Stomach smooth muscle (tissue), 2 donors: ENCODE measurements around the gene RASAL1.

Experiments used
- H3K27ac ChIP-seq: one replicate; pipeline ENCODE4 v1.7.0; 2013; ENCODE audit warnings: mild to moderate bottlenecking, low read length, inconsistent platforms
- H3K27me3 ChIP-seq, 2 donors: one replicate each; pipeline ENCODE4 v1.7.0; 2013; ENCODE audit warnings: low read length in 2 of 2; ENCODE audit not compliant: insufficient read depth in 2 of 2, control insufficient read depth in 1 of 2
- H3K36me3 ChIP-seq, 2 donors: one replicate each; pipeline ENCODE4 v1.7.0; 2013; ENCODE audit warnings: low read length in 2 of 2; ENCODE audit not compliant: control insufficient read depth in 2 of 2, insufficient read depth in 2 of 2
- H3K4me1 ChIP-seq: one replicate; pipeline ENCODE4 v1.7.0; 2013; ENCODE audit warnings: low read length; ENCODE audit not compliant: control insufficient read depth, insufficient read depth
- H3K4me3 ChIP-seq, 2 donors: one replicate each; pipeline ENCODE4 v1.7.0; 2013; ENCODE audit warnings: low read length in 2 of 2
- H3K9ac ChIP-seq, 2 donors: one replicate each; pipeline ENCODE4 v1.7.0; 2013; ENCODE audit warnings: low read length in 2 of 2, mild to moderate bottlenecking in 1 of 2
- H3K9me3 ChIP-seq, 2 donors: one replicate each; pipeline ENCODE4 v1.7.0; 2013; ENCODE audit warnings: low read length in 2 of 2; ENCODE audit not compliant: control insufficient read depth in 2 of 2
- donor health status: healthy.
- donor health status: Pancreatic carcinoma.

The RASAL1 gene, protein sequence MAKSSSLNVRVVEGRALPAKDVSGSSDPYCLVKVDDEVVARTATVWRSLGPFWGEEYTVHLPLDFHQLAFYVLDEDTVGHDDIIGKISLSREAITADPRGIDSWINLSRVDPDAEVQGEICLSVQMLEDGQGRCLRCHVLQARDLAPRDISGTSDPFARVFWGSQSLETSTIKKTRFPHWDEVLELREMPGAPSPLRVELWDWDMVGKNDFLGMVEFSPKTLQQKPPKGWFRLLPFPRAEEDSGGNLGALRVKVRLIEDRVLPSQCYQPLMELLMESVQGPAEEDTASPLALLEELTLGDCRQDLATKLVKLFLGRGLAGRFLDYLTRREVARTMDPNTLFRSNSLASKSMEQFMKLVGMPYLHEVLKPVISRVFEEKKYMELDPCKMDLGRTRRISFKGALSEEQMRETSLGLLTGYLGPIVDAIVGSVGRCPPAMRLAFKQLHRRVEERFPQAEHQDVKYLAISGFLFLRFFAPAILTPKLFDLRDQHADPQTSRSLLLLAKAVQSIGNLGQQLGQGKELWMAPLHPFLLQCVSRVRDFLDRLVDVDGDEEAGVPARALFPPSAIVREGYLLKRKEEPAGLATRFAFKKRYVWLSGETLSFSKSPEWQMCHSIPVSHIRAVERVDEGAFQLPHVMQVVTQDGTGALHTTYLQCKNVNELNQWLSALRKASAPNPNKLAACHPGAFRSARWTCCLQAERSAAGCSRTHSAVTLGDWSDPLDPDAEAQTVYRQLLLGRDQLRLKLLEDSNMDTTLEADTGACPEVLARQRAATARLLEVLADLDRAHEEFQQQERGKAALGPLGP

DNA sequence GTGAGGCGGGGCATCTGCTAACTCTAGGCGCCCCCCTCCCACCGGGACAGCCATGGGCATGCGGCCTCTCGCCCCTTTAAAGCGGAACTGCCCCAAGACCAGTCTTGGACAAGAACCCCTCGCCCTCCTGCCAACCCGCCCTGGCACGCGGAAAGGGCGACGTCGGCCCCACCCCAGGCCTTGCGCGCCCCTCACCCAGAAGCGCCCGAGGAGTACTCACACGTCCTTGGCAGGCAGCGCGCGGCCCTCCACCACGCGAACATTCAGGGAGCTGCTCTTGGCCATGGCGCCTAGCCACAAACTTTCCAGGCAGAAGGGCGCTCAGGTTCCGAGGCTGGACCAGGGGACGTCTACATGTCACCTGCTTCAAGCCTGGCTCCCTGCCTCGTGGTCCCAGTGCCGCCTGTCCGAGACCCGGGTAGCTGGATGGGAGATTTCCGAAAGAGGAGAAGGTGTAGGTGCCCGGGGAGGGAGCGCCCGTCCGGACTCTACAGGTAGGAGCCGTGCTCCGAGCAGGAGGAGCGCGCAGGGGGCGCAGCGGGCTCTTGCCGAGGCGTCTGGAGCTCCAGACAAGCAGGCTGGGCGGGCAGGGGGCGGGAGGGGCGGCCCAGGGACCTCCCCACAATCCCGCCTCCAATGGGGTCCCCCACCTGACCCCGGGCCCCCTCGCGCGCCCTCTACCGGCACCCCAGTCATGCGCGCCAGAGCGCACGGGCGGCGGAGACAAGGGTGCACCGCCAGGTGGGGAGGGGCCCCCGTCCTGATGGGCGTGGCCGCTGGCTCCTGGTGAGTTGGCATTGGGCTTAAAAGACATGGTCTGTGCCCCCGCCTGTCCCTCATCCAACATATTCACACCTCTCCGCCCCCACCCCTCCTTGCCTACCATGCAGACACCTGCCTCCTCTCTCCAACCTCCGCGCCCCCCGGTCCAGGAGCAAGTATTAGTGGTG lies at the start of gene RASAL1:
Gene RASAL1, minus strand, starts transcription at position 584 of the 950 bp plus-strand sequence. Its CDS starts 299 bp downstream, at position 285.
- Histone ChIP-seq H3K4me3 (no peak within 1 kb of the TSS), H3K9ac (no peak within 1 kb of the TSS), H3K27me3 (peaks cover 25 to 28% of the 10 kb centered on the region in 2 donors), H3K4me1 (no peaks in the 10 kb centered on the region), H3K9me3 (no peaks in the 10 kb centered on the region), H3K27ac (no peak within 1 kb of the TSS), H3K36me3 (no peaks in the 10 kb centered on the region)

DNA sequence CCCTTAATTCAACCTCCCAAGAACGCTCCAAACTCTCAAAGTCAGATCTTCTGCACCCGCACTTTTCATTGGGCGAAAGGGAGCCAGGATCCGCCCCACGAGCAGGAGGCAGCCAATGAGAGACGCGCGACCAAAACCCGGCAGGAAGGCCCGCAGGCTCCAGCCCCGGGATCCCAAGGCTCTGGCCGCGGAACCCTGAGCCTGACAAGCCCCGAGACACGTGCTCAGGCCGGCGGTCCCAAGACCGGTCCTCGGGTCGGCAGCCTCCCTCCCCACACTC lies 49.3 kb upstream of the RASAL1 start:
- peak overlapping the region; percentile 88 to 91 for H3K4me3 ChIP-seq
- H3K27ac ChIP-seq, result peak overlapping the region; percentile 90
- H3K4me1 ChIP-seq, result peaks cover 27% of the 10 kb centered on the region
- peak overlapping the region; percentile 95 to 96 for H3K9ac ChIP-seq
- H3K36me3 ChIP-seq, result peaks cover 11 to 14% of the 10 kb centered on the region in 2 donors
- H3K9me3 ChIP-seq, result no peaks in the 10 kb centered on the region
- H3K27me3 ChIP-seq, result no peaks in the 10 kb centered on the region

DNA sequence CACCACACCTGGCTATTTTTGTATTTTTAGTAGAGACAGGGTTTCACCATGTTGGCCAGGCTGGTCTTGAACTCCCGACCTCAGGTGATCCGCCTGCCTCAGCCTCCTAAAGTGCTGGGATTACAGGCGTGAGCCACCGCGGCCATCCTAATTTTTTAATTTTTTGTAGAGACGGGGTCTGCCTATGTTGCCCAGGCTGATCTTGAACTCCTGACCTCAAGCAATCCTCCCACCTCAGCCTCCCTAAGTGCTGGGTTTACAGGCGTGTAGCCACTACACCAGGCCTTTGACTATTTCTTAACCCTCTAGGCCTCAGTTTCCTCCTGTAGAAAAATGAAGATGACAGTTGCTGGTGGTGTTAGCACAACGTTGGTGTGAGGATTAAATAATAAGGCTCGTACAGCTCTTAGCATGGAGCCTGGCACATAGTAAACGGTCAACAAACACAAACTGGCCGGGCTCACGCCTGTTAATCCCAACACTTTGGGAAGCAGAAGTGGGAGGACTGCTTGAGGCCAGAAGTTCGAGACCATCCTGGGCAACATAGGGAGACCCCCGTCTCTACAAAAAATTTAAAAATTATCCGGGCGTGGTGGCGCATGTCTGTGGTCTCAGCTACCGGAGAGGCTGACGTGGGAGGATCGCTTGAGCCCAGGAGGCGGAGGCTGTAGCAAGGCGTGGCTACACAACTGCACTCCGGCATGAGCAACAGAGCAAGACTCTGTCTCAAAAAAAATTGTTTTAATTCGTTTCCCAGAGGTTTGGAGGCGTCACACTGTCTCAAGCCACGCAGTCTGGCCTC lies 48.7 kb upstream of the RASAL1 start:
- H3K36me3 ChIP-seq, result peaks cover 16 to 18% of the 10 kb centered on the region in 2 donors
- peak overlapping the region; percentile 88 to 91 for H3K4me3 ChIP-seq
- no peaks in the 10 kb centered on the region for H3K27me3 ChIP-seq
- no peaks in the 10 kb centered on the region for H3K9me3 ChIP-seq
- peak overlapping the region; percentile 90 for H3K27ac ChIP-seq
- H3K4me1 ChIP-seq, result peaks cover 27% of the 10 kb centered on the region
- peak overlapping the region; percentile 95 to 96 for H3K9ac ChIP-seq

DNA sequence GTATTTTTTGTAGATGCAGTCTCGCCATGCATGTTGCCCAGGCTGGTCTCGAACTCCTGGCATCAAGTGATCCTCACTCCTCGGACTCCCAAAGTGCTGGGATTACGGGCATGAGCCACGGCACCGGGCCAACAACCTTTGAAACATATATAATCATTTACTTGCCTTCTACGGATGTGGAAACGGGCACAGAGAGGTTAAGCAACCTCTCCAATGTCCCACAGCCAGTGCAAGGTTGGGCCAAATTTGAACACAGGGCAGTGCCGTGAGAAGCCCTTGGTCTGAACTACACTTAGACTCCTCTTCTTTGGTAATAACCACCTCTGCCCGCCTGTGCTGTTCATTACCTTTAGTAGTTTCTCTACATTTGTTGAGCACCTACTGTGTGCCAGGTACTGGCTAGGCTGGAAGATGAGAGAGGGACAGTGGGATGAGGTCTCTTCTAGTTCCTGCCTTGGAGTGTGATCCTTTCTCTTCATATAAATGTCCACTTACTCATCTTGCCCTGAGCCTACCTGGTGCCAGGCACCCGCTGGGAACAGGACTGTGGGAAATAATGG lies 47.5 kb upstream of the RASAL1 start:
- Histone ChIP-seq H3K36me3 (peaks cover 27% of the 10 kb centered on the region in 2 donors), H3K4me1 (peaks cover 27% of the 10 kb centered on the region), H3K9ac (no peak overlapping the region), H3K4me3 (no peak overlapping the region), H3K27ac (no peak overlapping the region), H3K27me3 (no peaks in the 10 kb centered on the region), H3K9me3 (no peaks in the 10 kb centered on the region)

DNA sequence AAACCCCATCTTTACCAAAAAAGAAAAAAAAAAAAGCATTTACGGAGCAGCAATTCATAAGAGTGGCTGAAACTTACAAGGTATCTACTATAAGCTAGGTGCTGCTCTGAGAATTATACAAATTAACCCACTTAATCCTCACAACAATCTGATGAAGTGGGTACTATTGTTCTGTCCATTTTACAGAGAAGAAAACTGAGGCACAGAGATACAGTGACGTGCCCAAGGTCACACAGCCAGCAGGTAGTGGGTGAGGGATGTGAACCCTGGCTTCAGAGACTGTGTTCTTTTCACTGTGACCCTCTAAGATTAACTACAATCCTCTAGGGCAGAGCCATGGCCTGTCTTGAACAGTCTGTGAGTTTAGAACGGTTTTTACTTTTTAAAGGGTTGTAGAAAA lies 46.4 kb upstream of the RASAL1 start:
- Histone ChIP-seq H3K36me3 (peaks cover 38 to 39% of the 10 kb centered on the region in 2 donors), H3K9me3 (peaks cover 0 to 4% of the 10 kb centered on the region in 2 donors), H3K9ac (no peak overlapping the region), H3K4me3 (no peak overlapping the region), H3K4me1 (peaks cover 24% of the 10 kb centered on the region), H3K27me3 (no peaks in the 10 kb centered on the region), H3K27ac (no peak overlapping the region)

DNA sequence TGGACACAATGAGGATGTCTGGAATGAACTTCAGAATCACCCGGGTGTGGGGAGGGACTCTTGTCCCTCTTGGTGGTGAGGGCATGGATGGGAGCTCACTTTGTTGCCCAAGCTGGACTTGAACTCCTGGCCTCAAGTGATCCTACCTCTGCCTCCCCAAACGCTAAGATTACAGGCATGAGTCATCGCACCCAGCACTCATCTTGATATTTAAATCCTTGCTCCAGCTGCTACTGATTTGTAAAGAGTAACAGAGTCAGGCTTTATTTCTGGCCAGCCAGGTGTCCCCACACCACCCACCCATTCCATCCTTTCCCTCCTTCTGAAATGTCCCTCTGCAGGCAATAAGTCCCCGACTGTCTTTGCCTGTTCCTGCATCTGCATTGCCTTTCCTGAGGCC lies 44.8 kb upstream of the RASAL1 start:
- H3K36me3 ChIP-seq, result peaks cover 44% of the 10 kb centered on the region in 2 donors

DNA sequence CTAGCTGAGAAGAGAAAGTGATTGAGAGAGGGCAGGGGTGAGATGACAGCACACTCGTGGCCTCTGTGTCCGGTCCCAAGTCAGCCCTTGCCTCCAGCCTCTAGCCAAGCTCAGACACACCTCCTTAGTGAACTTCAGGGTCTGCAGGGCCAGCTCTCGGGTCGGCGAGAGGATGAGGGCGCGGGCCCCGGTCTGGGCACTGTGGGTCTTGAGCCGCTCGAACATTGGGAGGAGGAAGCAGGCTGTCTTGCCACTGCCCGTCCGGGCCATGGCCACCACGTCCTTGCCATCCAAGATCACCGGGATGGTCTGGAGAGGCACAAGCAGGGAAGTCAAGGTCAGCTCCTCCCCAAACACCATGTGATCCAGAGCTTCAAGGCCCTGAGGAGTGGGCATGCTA lies 43.5 kb upstream of the RASAL1 start:
- H3K9me3 ChIP-seq, result peaks cover 0 to 4% of the 10 kb centered on the region in 2 donors
- peaks cover 48 to 51% of the 10 kb centered on the region in 2 donors for H3K36me3 ChIP-seq
- H3K4me3 ChIP-seq, result no peak overlapping the region
- peaks cover 7% of the 10 kb centered on the region for H3K4me1 ChIP-seq
- no peak overlapping the region for H3K9ac ChIP-seq
- H3K27me3 ChIP-seq, result no peaks in the 10 kb centered on the region
- no peak overlapping the region for H3K27ac ChIP-seq

More for the DNA sequence above, 44.8 kb upstream of the RASAL1 start:
- H3K27me3 ChIP-seq, result no peaks in the 10 kb centered on the region
- H3K4me1 ChIP-seq, result peaks cover 10% of the 10 kb centered on the region
- H3K9ac ChIP-seq, result no peak overlapping the region
- no peak overlapping the region for H3K27ac ChIP-seq
- peaks cover 0 to 4% of the 10 kb centered on the region in 2 donors for H3K9me3 ChIP-seq
- no peak overlapping the region for H3K4me3 ChIP-seq

DNA sequence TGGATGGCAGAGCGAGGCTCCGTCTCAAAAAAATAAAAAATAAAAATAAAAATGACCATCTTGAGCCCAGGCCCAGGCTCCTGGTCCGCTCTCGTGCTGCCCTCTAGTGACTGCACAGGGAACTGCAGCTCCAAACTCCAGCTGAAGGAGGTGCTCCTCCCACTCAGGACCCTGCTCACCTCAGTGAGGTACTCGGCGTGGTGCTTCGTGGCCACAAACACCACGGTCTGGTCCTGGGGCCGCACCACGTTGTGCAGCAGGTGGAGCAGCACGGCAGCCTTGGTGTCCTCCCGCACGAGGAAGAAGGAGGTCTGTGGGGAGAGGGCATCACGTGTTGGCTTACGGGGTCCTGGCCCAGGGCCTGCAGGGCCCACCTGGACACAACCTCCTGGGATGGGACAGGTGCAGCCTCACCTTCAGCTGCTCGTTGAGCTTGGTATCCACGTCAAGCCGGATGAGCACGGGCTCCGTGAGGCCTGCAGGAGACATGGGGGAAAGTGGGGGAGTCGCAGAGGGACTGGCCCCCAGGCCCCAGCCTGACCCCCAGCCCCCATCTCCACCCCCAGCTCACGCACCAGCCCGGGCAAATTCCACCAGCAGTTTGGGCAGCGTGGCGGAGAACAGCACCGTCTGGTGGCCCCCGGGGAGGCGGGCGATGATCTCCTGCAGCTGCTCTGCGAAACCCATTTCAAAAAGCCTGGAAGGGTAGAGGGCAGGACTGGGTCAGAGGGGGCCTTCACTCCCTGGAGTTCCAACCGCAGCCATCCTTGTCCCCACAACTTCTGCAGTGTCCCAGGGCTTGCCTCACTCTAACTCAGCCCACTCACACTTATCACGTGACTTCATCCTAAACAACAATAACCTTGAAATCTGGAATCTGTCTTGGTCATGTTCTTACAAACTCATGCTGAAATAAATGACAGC lies 39.2 kb upstream of the RASAL1 start:
- Histone ChIP-seq H3K27ac (no peak overlapping the region), H3K4me1 (peaks cover 3% of the 10 kb centered on the region), H3K27me3 (no peaks in the 10 kb centered on the region), H3K9me3 (peaks cover 0 to 4% of the 10 kb centered on the region in 2 donors), H3K36me3 (peaks cover 70 to 78% of the 10 kb centered on the region in 2 donors), H3K4me3 (no peak overlapping the region), H3K9ac (no peak overlapping the region)
